ENCODE measurements around the gene GNAQ. TPM values are rescaled to one million over a fixed set of nuclear protein-coding genes. Genes with fewer than 3 reads are reported as not detected.

The GNAQ gene
- total and polyA plus RNA-seq, 9 donors, result 22.0 to 72.2 (median 53.1) TPM

GRCh38 chr9:77969083-77969482 is 62.5 kb downstream of the GNAQ start:
- no peak overlapping the region for H3K4me3 ChIP-seq
- intact Hi-C loops (cut with DNase I), result no loop called here
- TF ChIP-seq CTCF (IDR thresholded peaks at IDR 0.05), result no peak
- no peak for TF ChIP-seq EP300 (IDR thresholded peaks at IDR 0.05)
- TF ChIP-seq POLR2A (IDR thresholded peaks at IDR 0.05), result no peak
- no peaks in the 10 kb centered on the region for H3K36me3 ChIP-seq
- peaks cover 3% of the 10 kb centered on the region for H3K4me1 ChIP-seq (ENCODE audit: insufficient read depth)
- H3K27ac ChIP-seq, result no peak overlapping the region
- 71 to 94% (median 89%) methylated on average over 4 of the region's 4 CpGs for WGBS, 3 donors
- H3K9me3 ChIP-seq, result no peaks in the 10 kb centered on the region
- DNase-seq, result no peak
- no peaks in the 10 kb centered on the region for H3K27me3 ChIP-seq

DNA sequence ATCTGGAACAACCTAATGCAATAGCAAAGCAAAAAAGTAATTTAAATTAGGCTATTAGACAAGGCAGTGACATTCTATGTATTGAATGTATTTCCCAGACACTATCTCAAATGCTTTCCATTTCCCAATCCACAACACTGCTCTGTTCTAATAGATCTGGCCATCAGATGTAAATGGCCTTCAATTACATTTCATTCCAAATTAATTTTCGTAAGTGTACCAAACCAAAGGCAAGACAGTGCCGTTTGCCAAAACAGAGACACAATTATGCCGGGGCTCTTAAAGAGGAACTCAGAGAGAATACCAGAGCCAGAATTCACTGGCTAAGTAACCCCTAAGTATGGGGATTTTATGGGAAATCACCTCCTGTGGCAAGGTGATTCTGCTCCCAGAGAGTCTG is 63.1 kb downstream of the GNAQ start:
- no peak overlapping the region for H3K4me3 ChIP-seq
- no peaks in the 10 kb centered on the region for H3K27me3 ChIP-seq
- WGBS, 3 donors, result 58 to 84% (median 76%) methylated on average over 3 of the region's 3 CpGs
- no peaks in the 10 kb centered on the region for H3K36me3 ChIP-seq
- intact Hi-C loops (cut with DNase I), result no loop called here
- H3K27ac ChIP-seq, result no peak overlapping the region
- H3K4me1 ChIP-seq (ENCODE audit: insufficient read depth), result peaks cover 3% of the 10 kb centered on the region
- TF ChIP-seq EP300 (IDR thresholded peaks at IDR 0.05) (no peak), POLR2A (IDR thresholded peaks at IDR 0.05) (no peak), CTCF (IDR thresholded peaks at IDR 0.05) (no peak)
- H3K9me3 ChIP-seq, result no peaks in the 10 kb centered on the region
- DNase-seq, result no peak

DNA sequence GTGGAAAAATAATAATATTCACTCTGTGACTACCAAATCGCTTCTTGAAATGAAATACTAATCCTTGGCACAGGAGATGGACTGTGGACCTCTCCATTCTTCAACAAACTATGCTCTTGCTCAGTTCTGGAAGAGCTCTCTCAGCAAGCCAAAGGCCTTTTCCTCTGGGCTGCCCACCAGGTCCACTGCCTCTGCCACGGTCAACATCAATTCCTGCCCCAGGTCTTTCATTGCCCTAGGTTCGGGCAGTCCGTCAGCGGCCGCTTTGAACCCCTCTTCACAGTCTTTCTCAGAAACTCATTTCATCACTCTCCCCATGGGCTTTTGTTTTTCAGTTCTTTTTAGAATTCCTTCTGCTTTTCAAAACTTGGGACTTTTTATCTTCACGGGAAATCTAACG is 64.9 kb downstream of the GNAQ start:
- Histone ChIP-seq H3K27ac (no peak overlapping the region), H3K9me3 (no peaks in the 10 kb centered on the region), H3K4me1 (ENCODE audit: insufficient read depth) (peaks cover 3% of the 10 kb centered on the region), H3K27me3 (no peaks in the 10 kb centered on the region), H3K4me3 (no peak overlapping the region), H3K36me3 (no peaks in the 10 kb centered on the region)
- no peak for TF ChIP-seq EP300 (IDR thresholded peaks at IDR 0.05)
- TF ChIP-seq POLR2A (IDR thresholded peaks at IDR 0.05), result no peak
- no peak for TF ChIP-seq CTCF (IDR thresholded peaks at IDR 0.05)
- 92 to 94% (median 92%) methylated on average over 8 of the region's 8 CpGs for WGBS, 3 donors
- no peak for DNase-seq
- intact Hi-C loops (cut with DNase I), result no loop called here

DNA sequence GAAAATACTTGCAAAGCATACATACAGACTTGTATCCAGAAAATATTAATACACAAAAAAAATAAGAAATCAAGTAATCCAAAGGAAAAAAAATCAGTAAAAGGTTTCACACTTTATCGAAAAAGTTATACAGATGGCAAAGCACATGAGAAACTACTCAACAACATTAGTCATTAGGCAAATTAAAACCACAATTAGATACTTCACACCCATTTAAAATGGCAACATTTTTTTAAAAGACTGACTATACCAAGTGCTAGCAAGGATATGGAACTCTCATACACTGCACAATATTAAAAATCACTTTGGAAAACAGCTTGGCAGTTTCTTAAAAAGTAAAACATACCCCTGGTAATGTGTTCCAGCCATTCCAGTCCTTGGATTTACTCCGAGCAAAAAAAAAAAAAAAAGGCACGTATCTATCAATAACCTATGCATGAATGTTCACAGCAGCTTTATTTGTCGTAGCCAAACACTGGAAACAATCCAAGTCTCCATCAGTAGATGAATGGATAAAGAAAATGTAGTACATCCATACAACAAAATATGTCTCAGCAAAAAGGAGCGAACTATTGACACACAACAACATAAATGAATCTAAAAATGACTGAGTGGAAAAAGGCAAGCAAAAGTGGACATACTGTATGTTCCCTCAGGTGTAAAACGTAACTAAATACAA is 66.0 kb downstream of the GNAQ start:
- H3K4me3 ChIP-seq, result no peak overlapping the region
- WGBS, 3 donors, result 66 to 73% (median 72%) methylated on average over 6 of the region's 6 CpGs
- H3K36me3 ChIP-seq, result no peaks in the 10 kb centered on the region
- no peaks in the 10 kb centered on the region for H3K9me3 ChIP-seq
- intact Hi-C loops (cut with DNase I), result no loop called here
- TF ChIP-seq EP300 (IDR thresholded peaks at IDR 0.05), result no peak
- no peak for TF ChIP-seq POLR2A (IDR thresholded peaks at IDR 0.05)
- TF ChIP-seq CTCF (IDR thresholded peaks at IDR 0.05), result no peak
- no peak for DNase-seq
- H3K4me1 ChIP-seq (ENCODE audit: insufficient read depth), result peaks cover 5% of the 10 kb centered on the region
- H3K27me3 ChIP-seq, result no peaks in the 10 kb centered on the region
- H3K27ac ChIP-seq, result no peak overlapping the region
